GM19324 (cell line): Measurements from ENCODE around the gene NCAM2.

Experiments
- ATAC-seq: cut with Tn5 transposase; IDR thresholded peaks from one replicate; pipeline ENCODE4 v1.9.1; 2021; ENCODE audit warnings: mild to moderate bottlenecking, moderate library complexity; ENCODE audit not compliant: unreplicated experiment, low FRiP score

The NCAM2 gene

DNA sequence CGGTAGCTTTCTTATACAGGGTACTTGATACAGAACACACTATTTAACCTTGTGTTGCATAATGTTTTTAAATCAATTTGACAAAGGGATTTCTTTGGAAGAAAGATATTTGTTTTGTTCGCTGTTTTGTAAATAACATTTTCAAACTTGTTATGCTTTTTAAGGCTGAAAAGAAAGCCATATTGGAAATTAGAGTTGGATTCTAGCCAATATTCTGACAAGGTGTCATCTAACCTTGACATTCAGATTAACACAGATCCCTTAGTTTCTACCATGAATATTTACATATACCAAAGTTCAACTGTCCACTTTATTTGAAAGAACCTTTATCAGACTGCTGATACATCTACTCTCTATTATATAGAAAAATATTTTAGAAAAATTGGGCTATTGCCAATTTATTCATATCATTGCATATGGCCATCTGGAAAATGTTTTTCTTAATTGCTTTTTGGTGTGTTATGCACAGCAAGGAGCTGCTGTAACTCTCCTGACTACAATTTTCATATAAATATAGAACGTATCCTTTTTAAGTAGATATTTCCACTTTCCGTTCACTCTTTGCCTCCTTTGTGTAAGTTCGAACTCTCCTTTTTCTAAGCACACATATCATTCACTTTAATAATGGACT lies 206.3 kb downstream of the NCAM2 start:
- ATAC-seq = no peak

DNA sequence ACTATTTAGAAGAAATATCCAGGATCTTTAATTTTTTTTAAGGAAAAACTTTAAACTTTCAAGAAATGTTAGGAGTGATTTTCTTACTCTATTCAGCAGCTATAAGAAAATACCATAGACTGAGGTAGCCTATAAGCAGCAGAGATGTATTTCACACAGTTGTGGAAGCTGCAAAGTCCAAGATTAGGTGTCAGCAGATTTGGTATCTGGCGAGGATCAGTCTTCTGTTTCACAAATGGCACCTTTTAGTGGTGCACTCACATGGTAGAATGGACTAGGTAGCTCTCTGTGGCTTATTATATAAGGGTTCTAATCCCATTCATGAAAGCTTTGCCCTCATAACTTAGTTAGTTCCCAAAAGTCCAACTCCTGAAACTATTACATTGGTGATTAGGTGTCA lies 207.4 kb downstream of the NCAM2 start:
- no peak for ATAC-seq

GRCh38 chr21:21210552-21210951 lies 212.3 kb downstream of the NCAM2 start:
- ATAC-seq = no peak

- no peak for ATAC-seq
Observed at GRCh38 chr21:21213297-21213696, 215.1 kb downstream of the NCAM2 start.

- ATAC-seq = no peak
Observed at GRCh38 chr21:21216047-21216446, 217.8 kb downstream of the NCAM2 start.

- ATAC-seq = no peak
Observed at GRCh38 chr21:21226472-21226871, 228.3 kb downstream of the NCAM2 start.

DNA sequence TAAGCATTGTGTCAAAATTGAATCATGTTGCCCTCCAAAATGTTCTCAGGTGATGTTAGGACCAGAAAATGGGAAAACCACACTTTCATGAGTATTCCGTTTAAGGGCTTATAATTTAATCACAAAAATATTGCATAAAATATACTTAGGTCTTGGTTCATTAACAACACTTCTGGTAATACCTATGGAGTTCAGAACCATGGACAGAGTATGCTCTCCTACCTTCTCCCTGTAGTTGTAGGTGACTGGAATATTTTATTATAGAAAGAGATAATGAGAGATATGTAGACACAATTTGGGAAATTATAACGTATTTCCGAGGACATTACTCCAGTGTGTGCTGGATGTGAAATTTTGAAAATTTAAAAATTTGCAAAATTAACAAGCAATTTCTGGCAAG lies 232.5 kb downstream of the NCAM2 start:
- ATAC-seq = no peak

- no peak for ATAC-seq
Observed at GRCh38 chr21:21231913-21232312, 233.7 kb downstream of the NCAM2 start.

- ATAC-seq = no peak
Observed at GRCh38 chr21:21232320-21232719, 234.1 kb downstream of the NCAM2 start.

GRCh38 chr21:21233051-21233450 lies 234.8 kb downstream of the NCAM2 start:
- ATAC-seq = no peak

- ATAC-seq = no peak
Observed at GRCh38 chr21:21236996-21237395, 238.8 kb downstream of the NCAM2 start.

- ATAC-seq = no peak
Observed at GRCh38 chr21:21238629-21239400, 240.6 kb downstream of the NCAM2 start.

DNA sequence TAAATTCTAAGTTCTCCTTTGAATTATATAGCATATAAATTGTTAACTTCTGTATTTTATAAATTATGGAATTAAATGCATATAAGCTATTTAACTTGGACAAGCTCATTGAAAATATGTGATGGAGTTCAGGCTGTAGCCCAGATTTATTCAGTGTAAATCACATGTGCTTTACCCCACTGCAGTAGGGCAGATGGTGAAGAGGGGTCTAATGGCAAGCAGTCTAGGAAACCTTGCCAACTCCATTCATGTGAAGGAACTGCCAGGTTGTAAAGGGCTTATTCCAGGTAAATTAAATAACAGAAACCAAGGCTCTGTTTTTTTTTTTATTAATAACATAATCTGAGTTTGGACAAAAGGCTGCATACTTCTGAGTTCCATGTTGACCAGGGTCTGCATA lies 243.2 kb downstream of the NCAM2 start:
- ATAC-seq = no peak

GRCh38 chr21:21246007-21246406 lies 247.8 kb downstream of the NCAM2 start:
- no peak for ATAC-seq

DNA sequence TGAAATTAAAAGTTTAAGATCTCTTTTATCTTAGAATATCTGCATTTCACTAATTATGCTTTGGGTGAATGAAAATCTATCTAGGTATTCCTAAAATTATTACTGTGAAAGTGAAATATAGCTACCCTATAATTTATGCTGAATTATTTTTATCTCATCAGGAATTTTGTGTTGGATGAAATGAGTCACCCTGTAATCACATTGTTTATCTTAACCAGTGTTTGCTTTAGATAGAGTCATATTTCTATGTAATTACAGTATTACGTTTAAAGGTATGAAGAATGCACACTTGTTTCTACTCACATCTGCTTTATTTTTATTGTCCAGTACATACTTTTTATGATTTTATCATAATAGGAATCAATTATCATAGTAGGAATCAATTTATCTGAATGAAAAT lies 249.2 kb downstream of the NCAM2 start:
- ATAC-seq = no peak

GRCh38 chr21:21262048-21262447 lies 263.8 kb downstream of the NCAM2 start:
- no peak for ATAC-seq

- ATAC-seq = no peak
Observed at GRCh38 chr21:21268061-21268471, 269.9 kb downstream of the NCAM2 start.

GRCh38 chr21:21268885-21269284 lies 270.7 kb downstream of the NCAM2 start:
- no peak for ATAC-seq

GRCh38 chr21:21279193-21279901 lies 281.1 kb downstream of the NCAM2 start:
- no peak for ATAC-seq

- ATAC-seq = no peak
Observed at GRCh38 chr21:21283810-21284209, 285.6 kb downstream of the NCAM2 start.

DNA sequence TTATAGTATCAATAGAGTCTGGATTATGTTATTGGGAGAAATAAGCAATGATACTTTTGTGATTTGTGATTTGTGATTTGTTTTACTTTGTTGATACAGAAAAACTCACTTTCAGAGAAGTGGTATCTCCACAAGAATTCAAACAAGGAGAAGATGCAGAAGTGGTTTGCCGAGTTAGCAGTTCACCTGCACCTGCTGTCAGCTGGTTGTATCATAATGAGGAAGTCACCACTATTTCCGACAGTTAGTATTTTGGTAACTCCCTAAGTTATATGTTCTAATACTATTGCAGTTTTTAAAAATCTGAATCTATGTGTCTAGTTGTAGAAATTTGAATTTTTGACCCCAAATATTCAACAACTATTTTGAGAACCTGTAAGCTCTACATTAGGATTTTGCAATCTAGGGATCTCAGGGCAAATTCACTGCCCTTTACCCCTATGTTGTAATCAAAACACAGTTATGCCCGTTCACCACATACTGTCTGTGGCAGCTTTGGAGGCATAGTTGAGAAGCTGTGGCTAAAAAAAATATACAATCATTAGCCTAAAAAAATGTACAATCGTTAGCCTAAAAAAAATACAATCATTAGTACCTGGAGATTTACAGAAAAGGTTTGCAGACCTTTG lies 288.1 kb downstream of the NCAM2 start:
- ATAC-seq = no peak
